A549 (cell line): ENCODE data around the gene CRACDL. TPM values are rescaled to one million over a fixed set of nuclear protein-coding genes. Genes with fewer than 3 reads are reported as not detected.

Experiments
- ATAC-seq, 2 experiments: fragments of 200-7000 bp in 1 of 2; fragments of >200 bp in 1 of 2; cut with Nextera tagmentation in 1 of 2; cut with Tn5 transposase in 1 of 2; 3 replicates each; pipeline versions ENCODE4 v1.8.0 to v1.9.1; 2018 to 2020; ENCODE audit warnings: mild to moderate bottlenecking in 1 of 2, moderate library complexity in 1 of 2
- CTCF ChIA-PET: fragments of 300-600 bp; sonication (Branson Sonifier 250); formaldehyde crosslinking; extraction: SDS; loops from one replicate; lab custom pipeline; 2021; ENCODE audit warnings: antibody characterized with exemption, inconsistent platforms; lab: Yijun Ruan, JAX
- POLR2A ChIA-PET: fragments of 350-600 bp; formaldehyde crosslinking; extraction: SDS; loops from one replicate; lab custom pipeline; 2021; ENCODE audit warnings: antibody characterized with exemption, inconsistent platforms; lab: Yijun Ruan, JAX
- DNase-seq, 2 experiments: peaks; one replicate each; pipeline versions ENCODE4 v3.0.0 to v3.0.0-alpha.2; 2011 to 2016; ENCODE audit warnings: low read depth in 1 of 2, low spot score in 1 of 2
- FAIRE-seq: peaks from 2 replicates; lab custom pipeline; 2011; peaks lifted over from hg19 to GRCh38; lab: Jason Lieb, UNC
- H3K27ac ChIP-seq, 2 experiments: fragments of >200 bp; sonication (Bioruptor Twin); formaldehyde crosslinking; 3 replicates each; pipeline ENCODE4 v1.5.1; 2016 to 2017
- H3K4me1 ChIP-seq: fragments of >200 bp; sonication (Bioruptor Twin); formaldehyde crosslinking; 3 replicates; pipeline ENCODE4 v1.6.1; 2016
- H3K4me2 ChIP-seq: fragments of >200 bp; sonication (Bioruptor Twin); formaldehyde crosslinking; 3 replicates; pipeline ENCODE4 v1.6.1; 2016
- H3K4me3 ChIP-seq: fragments of >200 bp; sonication (Bioruptor Twin); formaldehyde crosslinking; 3 replicates; pipeline ENCODE4 v1.5.1; 2016
- H3K9me3 ChIP-seq: fragments of >200 bp; sonication (Bioruptor Twin); formaldehyde crosslinking; 3 replicates; pipeline ENCODE4 v1.6.1; 2016
- ATOH8 ChIP-seq: fragments of 250-450 bp; sonication (Bioruptor Pico); IDR thresholded peaks from 2 replicates; pipeline ENCODE4 v1.5.0; 2020; ENCODE audit warnings: low read depth, mild to moderate bottlenecking, moderate library complexity
- CBX8 ChIP-seq: fragments of 200-600 bp; sonication (generic); IDR thresholded peaks from 2 replicates; pipeline ENCODE4 v1.6.1; 2016
- CEBPB ChIP-seq, 2 experiments: fragments of >200 bp in 1 of 2; sonication (Bioruptor Twin) in 1 of 2; formaldehyde crosslinking in 1 of 2; IDR thresholded peaks; 2 replicates each; pipeline ENCODE4 v1.6.1; 2012 to 2016
- CTCF ChIP-seq: fragments of >200 bp; sonication (Bioruptor Twin); formaldehyde crosslinking; IDR thresholded peaks from 3 replicates; pipeline ENCODE4 v1.5.1; 2016
- E2F6 ChIP-seq: IDR thresholded peaks from 2 replicates; pipeline ENCODE4 v1.6.1; 2012; ENCODE audit warnings: low read depth, borderline replicate concordance
- EHF ChIP-seq: fragments of 250-450 bp; sonication (Bioruptor Pico); IDR thresholded peaks from 2 replicates; pipeline ENCODE4 v1.5.0; 2020; ENCODE audit warnings: mild to moderate bottlenecking
- ELK1 ChIP-seq: fragments of 150-350 bp; IDR thresholded peaks from 2 replicates; pipeline ENCODE4 v1.6.1; 2014; ENCODE audit warnings: low read depth, mild to moderate bottlenecking, low read length
- EP300 ChIP-seq, 2 experiments: fragments of >200 bp; sonication (Bioruptor Twin); formaldehyde crosslinking; IDR thresholded peaks; 2 replicates in 1 of 2; 3 replicates in 1 of 2; pipeline ENCODE4 v1.6.1; 2016 to 2017
- FOXS1 ChIP-seq: fragments of 250-450 bp; sonication (Bioruptor Pico); IDR thresholded peaks from 2 replicates; pipeline ENCODE4 v1.5.0; 2020; ENCODE audit warnings: mild to moderate bottlenecking, moderate library complexity
- HEYL ChIP-seq: fragments of 250-450 bp; sonication (Bioruptor Pico); IDR thresholded peaks from 2 replicates; pipeline ENCODE4 v1.8.0; 2021; ENCODE audit warnings: mild to moderate bottlenecking, moderate library complexity
- HOXA7 ChIP-seq: fragments of 250-450 bp; sonication (Bioruptor Pico); IDR thresholded peaks from 2 replicates; pipeline ENCODE4 v1.5.0; 2020; ENCODE audit warnings: mild to moderate bottlenecking, moderate library complexity
- JUN ChIP-seq, 2 experiments: fragments of >200 bp; sonication (Bioruptor Twin); formaldehyde crosslinking; IDR thresholded peaks; 2 replicates in 1 of 2; 3 replicates in 1 of 2; pipeline ENCODE4 v1.6.1; 2016 to 2017
- JUNB ChIP-seq: fragments of >200 bp; sonication (Bioruptor Twin); formaldehyde crosslinking; IDR thresholded peaks from 2 replicates; pipeline ENCODE4 v1.6.1; 2016
- MAZ ChIP-seq: fragments of 150-350 bp; IDR thresholded peaks from 2 replicates; pipeline ENCODE4 v1.6.1; 2014; ENCODE audit warnings: antibody characterized with exemption, low read depth, low read length, borderline replicate concordance
- NFE2L2 ChIP-seq: fragments of 150-350 bp; conservative IDR thresholded peaks from 2 replicates; pipeline ENCODE4 v1.6.1; 2014; ENCODE audit warnings: low read length
- NPAS2 ChIP-seq: fragments of 250-450 bp; sonication (Bioruptor Pico); IDR thresholded peaks from 2 replicates; pipeline ENCODE4 v1.8.0; 2022; ENCODE audit warnings: mild to moderate bottlenecking, moderate library complexity, borderline replicate concordance
- NR3C1 ChIP-seq: fragments of >200 bp; sonication (Bioruptor Twin); formaldehyde crosslinking; IDR thresholded peaks from 3 replicates; pipeline ENCODE4 v1.6.1; 2017
- PBX3 ChIP-seq: IDR thresholded peaks from 2 replicates; pipeline ENCODE4 v1.6.1; 2012
- POLR2A ChIP-seq: IDR thresholded peaks from 2 replicates; pipeline ENCODE4 v1.6.1; 2012; ENCODE audit warnings: mild to moderate bottlenecking, low read length
- RARB ChIP-seq: fragments of 250-450 bp; sonication (Bioruptor Pico); IDR thresholded peaks from 2 replicates; pipeline ENCODE4 v1.8.0; 2021; ENCODE audit warnings: mild to moderate bottlenecking, moderate library complexity
- RCOR1 ChIP-seq: fragments of 150-350 bp; IDR thresholded peaks from 2 replicates; pipeline ENCODE4 v1.6.1; 2014; ENCODE audit warnings: antibody characterized with exemption, low read length, low read depth
- RFX5 ChIP-seq: fragments of 450-650 bp; IDR thresholded peaks from 2 replicates; pipeline ENCODE4 v1.7.1; 2014; ENCODE audit warnings: antibody characterized with exemption, mild to moderate bottlenecking, moderate library complexity
- SREBF2 ChIP-seq: fragments of 450-650 bp; IDR thresholded peaks from 2 replicates; pipeline ENCODE4 v1.6.1; 2014; ENCODE audit warnings: mild to moderate bottlenecking, moderate library complexity
- TP53 ChIP-seq: fragments of 250-450 bp; sonication (Bioruptor Pico); IDR thresholded peaks from 2 replicates; pipeline ENCODE4 v1.5.0; 2021; ENCODE audit warnings: mild to moderate bottlenecking, moderate library complexity
- WGBS: methylation state at CpG from one replicate; pipeline ENCODE4 v1.1.6; 2017; ENCODE audit errors: missing lambda C conversion rate; 5-methylcytosine and 5-hydroxymethylcytosine counted together
- polyA plus RNA-seq, 4 experiments: library from polyadenylated mRNA; depleted of rRNA in 3 of 4; stranded (reverse); fragments of >200 nt; fragmentation: RNase III in 1 of 4; extraction: RNeasy Plus Mini Kit Qiagen cat#74134 plus additional on column Dnase treatment in 1 of 4; gene quantifications; 2 replicates in 3 of 4; 3 replicates in 1 of 4; pipeline ENCODE4 v1.2.3, GENCODE V29; 2011 to 2017

Gene CRACDL
- polyA plus RNA-seq, 2 of the 4 experiments (the other 2 are of a cell fraction): 0.21 to 0.36 TPM

GRCh38 chr2:98775146-98775986, 160.7 kb downstream of the CRACDL start:
- Histone ChIP-seq H3K9me3 (peaks cover under 1% of the 10 kb centered on the region; the same call in 1 of the 3 replicates), H3K4me3 (no peak overlapping the region), H3K27ac (no peak overlapping the region), H3K4me1 (no peaks in the 10 kb centered on the region), H3K4me2 (no peak overlapping the region)
- WGBS: 65% methylated on average over 19 of the region's 20 CpGs
- FAIRE-seq: no peak
- DNase-seq: no peak
- CTCF ChIA-PET: interaction anchor here (1.2 to 1.3 kb wide), 2 partner anchors 11 to 30 kb away, joined by 3 read pairs; no protein-coding TSS in a partner anchor
- POLR2A ChIA-PET: no interaction called here
- ATAC-seq: no peak
- TF ChIP-seq CTCF (no peak), HOXA7 (CRISPR knock-in tag) (no peak), EHF (CRISPR knock-in tag) (no peak), ELK1 (no peak), RFX5 (no peak), E2F6 (no peak), NR3C1 (no peak), SREBF2 (no peak), EP300 (IDR thresholded peaks at IDR 0.05) (no peak), FOXS1 (CRISPR knock-in tag) (no peak), TP53 (CRISPR knock-in tag) (no peak), JUNB (no peak), NPAS2 (CRISPR knock-in tag) (no peak), JUN (IDR thresholded peaks at IDR 0.05) (no peak), RARB (no peak), HEYL (CRISPR knock-in tag) (no peak)

GRCh38 chr2:98773907-98774306, 162.1 kb downstream of the CRACDL start:
- ChIA-PET CTCF (interaction anchor here (1.3 kb wide), 1 partner anchor 32 kb away, joined by 3 read pairs; no protein-coding TSS in a partner anchor), POLR2A (no interaction called here)
- 76% methylated on average over 4 of the region's 4 CpGs for whole genome bisulfite sequencing
- H3K4me3 ChIP-seq: no peak overlapping the region
- TF ChIP-seq MAZ (no peak), RCOR1 (no peak), EHF (CRISPR knock-in tag) (no peak), CBX8 (no peak), CTCF (no peak), JUN (IDR thresholded peaks at IDR 0.05) (no peak), EP300 (IDR thresholded peaks at IDR 0.05) (no peak), CEBPB (IDR thresholded peaks at IDR 0.05) (no peak), POLR2A (no peak), FOXS1 (CRISPR knock-in tag) (no peak), NFE2L2 (no peak), RARB (no peak), ATOH8 (CRISPR knock-in tag) (no peak), NR3C1 (no peak), PBX3 (no peak)
- no peak overlapping the region for H3K4me2 ChIP-seq
- no peaks in the 10 kb centered on the region for H3K9me3 ChIP-seq
- DNase-seq (no peak), FAIRE-seq (no peak), ATAC-seq (no peak)
- H3K4me1 ChIP-seq: peaks cover 5% of the 10 kb centered on the region; the same call in 2 of the 3 replicates
- H3K27ac ChIP-seq: no peak overlapping the region
